Tibial nerve (tissue), 4 donors: ENCODE data around the gene NELL1.

ENCODE experiments used
- CTCF ChIP-seq, 5 experiments: fragments of 200-600 bp in 3 of 5; fragments of 450-650 bp in 2 of 5; sonication (generic) in 3 of 5; IDR thresholded peaks; one replicate each; pipeline ENCODE4 v1.5.1; 2016 to 2019; ENCODE audit warnings: antibody characterized with exemption in 5 of 5, mild to moderate bottlenecking in 3 of 5, moderate library complexity in 2 of 5
- EP300 ChIP-seq, 2 donors: sonication (generic); formaldehyde crosslinking; IDR thresholded peaks; one replicate each; pipeline ENCODE4 v1.6.1; 2017; ENCODE audit warnings: antibody characterized with exemption in 2 of 2, mild to moderate bottlenecking in 1 of 2
- POLR2A ChIP-seq, 2 donors: fragments of 450-650 bp; IDR thresholded peaks; one replicate each; pipeline ENCODE4 v1.6.1; 2017; ENCODE audit warnings: antibody characterized with exemption in 2 of 2, mild to moderate bottlenecking in 2 of 2, moderate library complexity in 2 of 2

- TF ChIP-seq CTCF (IDR thresholded peaks at IDR 0.05), result no peak
- TF ChIP-seq POLR2A (IDR thresholded peaks at IDR 0.05), result no peak
- no peak for TF ChIP-seq EP300 (IDR thresholded peaks at IDR 0.05)
These were observed 69.7 kb downstream of the NELL1 start for GRCh38 chr11:20739107-20739506.
